Retinal pigment epithelial cell (primary cell): ENCODE data around the gene LRCH3.
"Not testable (repeated sequence)": the region's sequence is repeated elsewhere in the genome, so short reads cannot be mapped to it uniquely, and the experiment has no call there.

ENCODE experiments used
- DNase-seq: peaks from one replicate; pipeline ENCODE4 v3.0.0-alpha.2; 2010; ENCODE audit warnings: low read depth
- H3K4me3 ChIP-seq: 2 replicates; pipeline ENCODE4 v1.5.1; 2011; ENCODE audit warnings: mild to moderate bottlenecking, low read length, control low read depth, moderate library complexity
- TF ChIP-seq, protein P1 (sequence below): conservative IDR thresholded peaks from 2 replicates; pipeline ENCODE4 v1.5.1; 2011; ENCODE audit warnings: low read depth, low read length, control low read depth, inconsistent platforms

Gene LRCH3

GRCh38 chr3:197881970-197882338 is 90.9 kb downstream of the LRCH3 start:
- no peak overlapping the region for H3K4me3 ChIP-seq
- no peak for DNase-seq
- TF ChIP-seq, protein P1, sequence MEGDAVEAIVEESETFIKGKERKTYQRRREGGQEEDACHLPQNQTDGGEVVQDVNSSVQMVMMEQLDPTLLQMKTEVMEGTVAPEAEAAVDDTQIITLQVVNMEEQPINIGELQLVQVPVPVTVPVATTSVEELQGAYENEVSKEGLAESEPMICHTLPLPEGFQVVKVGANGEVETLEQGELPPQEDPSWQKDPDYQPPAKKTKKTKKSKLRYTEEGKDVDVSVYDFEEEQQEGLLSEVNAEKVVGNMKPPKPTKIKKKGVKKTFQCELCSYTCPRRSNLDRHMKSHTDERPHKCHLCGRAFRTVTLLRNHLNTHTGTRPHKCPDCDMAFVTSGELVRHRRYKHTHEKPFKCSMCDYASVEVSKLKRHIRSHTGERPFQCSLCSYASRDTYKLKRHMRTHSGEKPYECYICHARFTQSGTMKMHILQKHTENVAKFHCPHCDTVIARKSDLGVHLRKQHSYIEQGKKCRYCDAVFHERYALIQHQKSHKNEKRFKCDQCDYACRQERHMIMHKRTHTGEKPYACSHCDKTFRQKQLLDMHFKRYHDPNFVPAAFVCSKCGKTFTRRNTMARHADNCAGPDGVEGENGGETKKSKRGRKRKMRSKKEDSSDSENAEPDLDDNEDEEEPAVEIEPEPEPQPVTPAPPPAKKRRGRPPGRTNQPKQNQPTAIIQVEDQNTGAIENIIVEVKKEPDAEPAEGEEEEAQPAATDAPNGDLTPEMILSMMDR, result no peak

DNA sequence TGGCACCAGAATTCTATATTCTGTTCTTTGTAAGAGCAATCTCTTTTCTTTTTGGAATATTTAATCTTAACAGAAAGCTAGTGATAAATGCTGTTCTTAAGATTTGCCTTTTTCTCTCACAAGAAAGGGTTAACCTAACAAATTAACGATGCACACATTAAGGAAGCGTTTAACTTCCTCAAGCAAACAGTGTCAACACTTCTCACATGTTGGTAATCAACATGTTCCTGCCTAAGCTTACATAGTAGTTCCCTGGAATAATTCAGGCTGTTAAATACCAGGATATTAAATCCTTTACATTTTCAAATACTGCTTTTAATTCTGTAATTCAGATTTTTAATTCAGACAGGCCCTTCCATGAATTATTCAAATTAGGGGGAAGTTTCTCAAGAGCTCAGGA is 91.5 kb downstream of the LRCH3 start:
- H3K4me3 ChIP-seq, result no peak overlapping the region
- TF ChIP-seq, protein P1, result no peak

GRCh38 chr3:197883541-197883940 is 92.5 kb downstream of the LRCH3 start:
- TF ChIP-seq, protein P1, result no peak
- H3K4me3 ChIP-seq, result no peak overlapping the region
- no peak for DNase-seq

More for the DNA sequence above, 91.5 kb downstream of the LRCH3 start:
- no peak for DNase-seq

GRCh38 chr3:197884330-197884729 is 93.3 kb downstream of the LRCH3 start:
- DNase-seq, H3K4me3 ChIP-seq: not testable (repeated sequence)

GRCh38 chr3:197886052-197886451 is 95.0 kb downstream of the LRCH3 start:
- H3K4me3 ChIP-seq, DNase-seq: not testable (repeated sequence)

DNA sequence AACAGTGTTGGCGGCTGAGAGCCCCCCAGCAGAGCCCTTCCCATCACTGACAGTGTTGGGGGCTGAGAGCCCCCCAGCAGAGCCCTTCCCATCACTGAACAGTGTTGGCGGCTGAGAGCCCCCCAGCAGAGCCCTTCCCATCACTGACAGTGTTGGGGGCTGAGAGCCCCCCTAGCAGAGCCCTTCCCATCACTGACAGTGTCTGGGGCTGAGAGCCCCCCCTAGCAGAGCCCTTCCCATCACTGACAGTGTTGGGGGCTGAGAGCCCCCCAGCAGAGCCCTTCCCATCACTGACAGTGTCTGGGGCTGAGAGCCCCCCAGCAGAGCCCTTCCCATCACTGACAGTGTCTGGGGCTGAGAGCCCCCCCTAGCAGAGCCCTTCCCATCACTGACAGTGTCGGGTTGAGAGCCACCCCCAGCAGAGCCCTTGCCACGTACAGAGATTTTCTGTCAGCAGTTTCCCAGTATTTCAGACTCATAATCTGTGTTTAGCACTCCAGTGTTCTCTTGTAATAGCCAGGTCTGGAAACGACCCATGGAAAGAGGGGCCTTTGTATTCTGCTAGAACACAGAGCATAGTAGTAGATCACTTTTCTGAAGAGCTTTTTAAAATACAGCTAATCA is 96.5 kb downstream of the LRCH3 start:
- not testable (repeated sequence) for H3K4me3 ChIP-seq, DNase-seq

- TF ChIP-seq, protein P1, result no peak
- no peak for DNase-seq
- no peak overlapping the region for H3K4me3 ChIP-seq
These were observed 97.5 kb downstream of the LRCH3 start for GRCh38 chr3:197888511-197888910.

DNA sequence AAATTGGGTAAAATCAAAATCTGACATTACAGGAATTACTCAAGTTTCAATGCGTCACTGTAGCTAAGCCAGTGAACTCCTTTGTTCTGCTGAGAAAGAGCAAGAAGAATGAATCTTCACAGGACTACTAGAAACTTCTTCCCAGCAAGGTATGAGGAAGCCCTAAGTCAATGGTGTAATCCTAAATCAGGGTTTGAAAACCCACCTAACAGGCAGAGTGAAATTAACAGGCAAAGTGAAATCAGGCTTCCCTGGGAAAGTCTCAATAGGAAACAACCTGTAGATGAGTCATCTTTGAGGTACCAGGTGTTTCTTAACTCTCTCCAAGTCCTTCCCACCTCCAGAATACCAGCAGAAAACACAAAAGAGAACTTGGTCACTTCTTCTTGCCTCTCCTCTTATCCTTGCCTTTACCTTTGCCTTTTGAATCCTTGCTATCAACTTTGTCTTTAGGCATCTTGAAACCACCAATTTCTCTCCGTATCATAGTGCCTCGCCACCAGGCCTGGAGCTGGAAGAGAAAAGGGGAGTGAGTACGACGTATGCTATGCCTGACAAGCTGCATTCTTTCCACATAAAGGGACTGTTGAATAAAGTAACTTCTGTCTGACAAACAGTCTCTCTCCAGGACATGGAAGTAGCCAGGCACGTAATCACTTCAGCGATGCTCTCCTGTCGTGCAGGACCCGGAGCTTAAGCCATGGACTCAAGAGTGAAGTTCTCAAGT is 98.3 kb downstream of the LRCH3 start:
- TF ChIP-seq, protein P1, result no peak
- H3K4me3 ChIP-seq, result no peak overlapping the region
- no peak for DNase-seq

DNA sequence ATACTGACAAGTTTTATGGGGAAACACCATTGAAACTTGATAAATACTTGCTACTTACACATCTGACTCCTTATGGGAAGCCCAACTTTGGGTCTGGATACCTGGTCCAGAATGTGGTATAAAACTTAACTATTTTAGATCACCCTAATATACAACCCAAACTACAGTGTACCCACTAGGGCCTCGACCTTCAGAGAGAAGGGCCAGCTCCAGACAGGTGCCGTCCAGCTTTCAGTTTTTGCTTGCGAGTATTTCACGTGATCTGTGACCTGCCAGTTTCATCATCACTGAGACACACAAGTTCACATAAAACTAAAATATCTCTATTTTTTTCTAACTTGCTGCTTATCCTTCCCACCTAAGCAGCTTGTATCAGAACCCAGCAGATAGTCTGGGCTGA is 99.6 kb downstream of the LRCH3 start:
- no peak for DNase-seq
- TF ChIP-seq, protein P1, result no peak
- H3K4me3 ChIP-seq, result no peak overlapping the region
